Heart right ventricle (tissue), 16 donors: ENCODE results near the gene COL26A1. TPM values are rescaled to one million over a fixed set of nuclear protein-coding genes. Genes with fewer than 3 reads are reported as not detected.

Experiments used
- ATAC-seq, 8 donors: fragments of 200-7000 bp; cut with Tn5 transposase; one replicate each; pipeline ENCODE4 v1.9.1; 2020; ENCODE audit warnings: mild to moderate bottlenecking in 8 of 8, moderate library complexity in 8 of 8, moderate number of reproducible peaks in 1 of 8
- DNase-seq, 2 donors: peaks; one replicate each; pipeline ENCODE4 v3.0.0-alpha.2; 2020
- H3K27ac ChIP-seq, 10 donors: fragments of 200-600 bp; sonication (generic) in 2 of 10; one replicate each; pipeline versions ENCODE4 v1.5.0 to v1.8.0; 2020 to 2022; ENCODE audit warnings: mild to moderate bottlenecking in 3 of 10
- H3K27me3 ChIP-seq, 7 donors: fragments of 200-600 bp; one replicate each; pipeline ENCODE4 v1.8.0; 2021 to 2022; ENCODE audit warnings: mild to moderate bottlenecking in 2 of 7
- H3K36me3 ChIP-seq, 9 donors: fragments of 200-600 bp; sonication (generic) in 1 of 9; one replicate each; pipeline versions ENCODE4 v1.5.0 to v1.8.0; 2020 to 2022; ENCODE audit warnings: mild to moderate bottlenecking in 2 of 9
- H3K4me1 ChIP-seq, 9 donors: fragments of 200-600 bp; sonication (generic) in 1 of 9; one replicate each; pipeline versions ENCODE4 v1.5.0 to v1.8.0; 2020 to 2022; ENCODE audit warnings: mild to moderate bottlenecking in 4 of 9
- H3K4me3 ChIP-seq, 10 donors: fragments of 200-600 bp; sonication (generic) in 2 of 10; one replicate each; pipeline versions ENCODE4 v1.5.0 to v1.8.0; 2020 to 2022; ENCODE audit warnings: mild to moderate bottlenecking in 7 of 10, moderate library complexity in 2 of 10
- H3K9me3 ChIP-seq, 11 donors: fragments of 200-600 bp in 10 of 11; sonication (generic) in 2 of 11; one replicate each; pipeline versions ENCODE4 v1.5.0 to v1.8.0; 2013 to 2022; ENCODE audit warnings: mild to moderate bottlenecking in 2 of 11, control low read depth in 1 of 11, moderate library complexity in 1 of 11
- WGBS, 2 donors: extraction: QIAGEN DNeasy Blood & Tissue Kit; methylation state at CpG; one replicate each; pipeline ENCODE4 v1.1.7; 2013; ENCODE audit warnings: inconsistent platforms in 1 of 2; 5-methylcytosine and 5-hydroxymethylcytosine counted together
- intact Hi-C, 10 donors: fragments of 100-400 bp; cut with DNase I; formaldehyde crosslinking; loops; one replicate each; pipeline versions ENCODE4 v1.11.1 to v1.14.2; 2022
- long read RNA-seq, 3 donors: library from polyadenylated mRNA; unstranded; transcript quantifications; one replicate each; pipeline ENCODE4 v2.0.0, GENCODE V29; 2020 to 2021
- polyA plus RNA-seq, 2 donors: library from polyadenylated mRNA; stranded (reverse); fragments of 200-250 nt; gene quantifications; one replicate each; pipeline ENCODE4 v1.2.3, GENCODE V29; 2013
- total RNA-seq, 10 donors: library from RNA; stranded (reverse); fragmentation: NEBNext Ultra II Directional in 3 of 10; extraction: Animal tissue kit (Norgen Biotek cat#: 25700) in 3 of 10; gene quantifications; one replicate each; pipeline versions ENCODE4 v1.2.1 to v1.2.4, GENCODE V29; 2021 to 2023
- TF ChIP-seq, protein P1 (sequence below), 9 donors: fragments of 200-600 bp; sonication (generic) in 2 of 9; IDR thresholded peaks; one replicate each; pipeline versions ENCODE4 v1.5.0 to v1.8.0; 2021 to 2022; ENCODE audit warnings: antibody characterized with exemption in 9 of 9, mild to moderate bottlenecking in 5 of 9, moderate library complexity in 1 of 9
- donor health status: Arrhythmogenic right ventricular cardiomyopathy.
- donor health status: ischemic (EF 13 %, LVEDD 7.1; RV severe dilation, severe dysfunction).
- donor health status: healthy with polysubstance abuse.
- donor health status: DM: no; HTN: yes; CAD: no.
- donor health status: DM: no; HTN: no; CAD: no.
- donor health status: ischemic (EF 25% LVEDD 6.9; RV normal size, moderate dysfunction).
- donor health status: ischemic (EF 25% LVEDD 5.7; RV mildly dilated, moderate dysfunction).
- donor health status: healthy.
- donor health status: DM: yes; HTN: yes; CAD: no.
- donor health status: Ischemic cardiomyopathy.
- donor health status: ischemic (EF 35%, LVEDD 5.7; RV mildly dilated, moderate dysfunction).
- donor health status: nonischemic (EF 11% LVEDD 7.7; RV severe dilation, severe dysfunction).
- donor health status: DM: yes; HTN: yes; CAD: no.
- donor health status: PGD.
- donor health status: ischemic (EF 29% LVEDD 5.4; RV normal size, mild dysfunction).
- donor health status: nonischemic (EF 23%, LVEDD 6.1; RV moderate dilation, normal function).

Gene COL26A1
- under 1 TPM in 1 of 10 donors, not detected in 9; 0.50 TPM for total RNA-seq
- polyA plus RNA-seq = under 1 TPM in 1 of 2 donors, not detected in 1; 0.07 TPM
- long read RNA-seq, donor 1 = 0 reads
- long read RNA-seq, donor 2 = 0 reads
- long read RNA-seq, donor 3 = 0 reads

DNA sequence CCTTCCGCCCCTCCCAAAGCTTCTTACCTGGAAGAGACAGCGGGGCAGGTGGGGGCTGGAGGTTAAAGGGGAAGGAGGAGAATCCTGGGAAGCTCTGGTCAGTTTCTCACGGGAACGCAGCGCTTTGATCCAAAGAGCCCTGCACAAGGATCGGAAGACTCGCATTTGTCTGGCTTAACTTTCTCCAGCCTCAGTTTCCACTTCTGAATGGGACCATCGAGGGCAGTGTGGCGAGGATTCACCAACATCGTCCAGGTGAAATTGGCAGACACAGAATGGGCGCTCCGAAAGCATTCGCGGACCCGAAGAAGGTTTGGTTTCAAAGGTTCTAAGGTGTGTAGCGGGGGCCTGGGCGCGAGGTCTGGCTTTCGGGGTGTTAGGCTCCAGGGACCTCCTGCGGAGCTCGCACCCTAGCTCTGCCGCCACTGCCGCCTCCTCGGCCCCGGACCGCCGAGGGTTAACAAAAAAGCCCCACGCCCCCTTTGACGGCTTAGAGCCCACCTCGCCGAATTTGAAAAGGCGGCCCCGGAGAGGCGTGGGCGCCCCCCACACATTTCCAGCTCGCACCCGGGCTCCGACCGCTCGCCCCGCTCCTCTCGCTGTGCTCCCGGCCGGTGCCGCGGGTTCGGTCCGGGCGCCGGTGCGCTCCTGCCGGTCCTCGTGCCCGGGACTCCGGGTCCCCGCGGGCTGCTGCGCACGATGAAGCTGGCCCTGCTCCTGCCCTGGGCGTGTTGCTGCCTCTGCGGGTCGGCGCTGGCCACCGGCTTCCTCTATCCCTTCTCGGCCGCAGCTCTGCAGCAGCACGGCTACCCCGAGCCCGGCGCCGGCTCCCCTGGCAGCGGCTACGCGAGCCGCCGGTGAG, at the start of gene COL26A1:
Gene COL26A1, plus strand, starts transcription at position 542 of the 862 bp plus-strand sequence. Its CDS starts 158 bp downstream, at position 700.
- no peaks in the 10 kb centered on the region for H3K9me3 ChIP-seq
- no peaks in the 10 kb centered on the region for H3K36me3 ChIP-seq
- TF ChIP-seq, protein P1, sequence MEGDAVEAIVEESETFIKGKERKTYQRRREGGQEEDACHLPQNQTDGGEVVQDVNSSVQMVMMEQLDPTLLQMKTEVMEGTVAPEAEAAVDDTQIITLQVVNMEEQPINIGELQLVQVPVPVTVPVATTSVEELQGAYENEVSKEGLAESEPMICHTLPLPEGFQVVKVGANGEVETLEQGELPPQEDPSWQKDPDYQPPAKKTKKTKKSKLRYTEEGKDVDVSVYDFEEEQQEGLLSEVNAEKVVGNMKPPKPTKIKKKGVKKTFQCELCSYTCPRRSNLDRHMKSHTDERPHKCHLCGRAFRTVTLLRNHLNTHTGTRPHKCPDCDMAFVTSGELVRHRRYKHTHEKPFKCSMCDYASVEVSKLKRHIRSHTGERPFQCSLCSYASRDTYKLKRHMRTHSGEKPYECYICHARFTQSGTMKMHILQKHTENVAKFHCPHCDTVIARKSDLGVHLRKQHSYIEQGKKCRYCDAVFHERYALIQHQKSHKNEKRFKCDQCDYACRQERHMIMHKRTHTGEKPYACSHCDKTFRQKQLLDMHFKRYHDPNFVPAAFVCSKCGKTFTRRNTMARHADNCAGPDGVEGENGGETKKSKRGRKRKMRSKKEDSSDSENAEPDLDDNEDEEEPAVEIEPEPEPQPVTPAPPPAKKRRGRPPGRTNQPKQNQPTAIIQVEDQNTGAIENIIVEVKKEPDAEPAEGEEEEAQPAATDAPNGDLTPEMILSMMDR (IDR thresholded peaks at IDR 0.05) = no peak
- 12 to 17% methylated on average over 72 to 76 of the region's 76 CpGs for WGBS, 2 donors
- H3K27me3 ChIP-seq = peaks cover 0 to 63% (median 41%) of the 10 kb centered on the region in 7 donors
- peaks cover 0 to 21% (median 16%) of the 10 kb centered on the region in 9 donors for H3K4me1 ChIP-seq
- DNase-seq = peak; percentile 10 to 35
- intact Hi-C loops = loop anchor here (5.0 to 10.0 kb wide), 5 partner anchors 50 to 180 kb away; no protein-coding TSS in a partner anchor
- peak; percentile 42 to 80 (median 72) for ATAC-seq
- H3K27ac ChIP-seq = peak within 1 kb of the TSS in 1 of 10 donors; percentile 43
- H3K4me3 ChIP-seq = peak within 1 kb of the TSS; percentile 48 to 64 (median 58)

DNA sequence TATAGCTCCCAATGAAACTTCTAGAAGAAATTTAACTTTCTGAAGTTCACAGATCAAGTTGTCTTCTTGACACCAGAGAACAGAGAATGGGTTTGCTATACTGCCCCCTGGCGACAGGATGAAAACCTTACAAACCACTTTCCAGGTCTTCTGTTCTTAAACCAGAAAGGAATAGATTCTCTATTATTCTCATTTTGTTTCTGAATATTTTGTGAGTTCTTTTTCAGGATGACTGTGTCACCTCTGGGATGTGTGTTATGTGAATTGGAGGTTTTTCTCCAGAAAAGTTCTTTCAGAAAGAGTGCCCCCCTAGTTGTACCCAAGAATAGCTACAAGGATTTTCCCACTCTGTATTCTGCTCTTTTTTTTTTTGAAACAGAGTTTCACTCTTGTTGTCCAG, 47.3 kb upstream of the COL26A1 start:
- peaks cover 0 to 50% (median 6%) of the 10 kb centered on the region in 9 donors for H3K36me3 ChIP-seq
- intact Hi-C loops = no loop called here
- H3K27me3 ChIP-seq = peaks cover 0 to 4% (median 0%) of the 10 kb centered on the region in 7 donors
- ATAC-seq (no peak), DNase-seq (no peak)
- TF ChIP-seq, protein P1 (IDR thresholded peaks at IDR 0.05) = peak; percentile 27 to 74 (median 63)
- H3K4me1 ChIP-seq = no peaks in the 10 kb centered on the region
- H3K4me3 ChIP-seq = no peak overlapping the region
- H3K27ac ChIP-seq = no peak overlapping the region
- peaks cover 0 to 15% (median 5%) of the 10 kb centered on the region in 11 donors for H3K9me3 ChIP-seq
- WGBS, 2 donors = 0 to 6% methylated on average over 1 of the region's 1 CpG

DNA sequence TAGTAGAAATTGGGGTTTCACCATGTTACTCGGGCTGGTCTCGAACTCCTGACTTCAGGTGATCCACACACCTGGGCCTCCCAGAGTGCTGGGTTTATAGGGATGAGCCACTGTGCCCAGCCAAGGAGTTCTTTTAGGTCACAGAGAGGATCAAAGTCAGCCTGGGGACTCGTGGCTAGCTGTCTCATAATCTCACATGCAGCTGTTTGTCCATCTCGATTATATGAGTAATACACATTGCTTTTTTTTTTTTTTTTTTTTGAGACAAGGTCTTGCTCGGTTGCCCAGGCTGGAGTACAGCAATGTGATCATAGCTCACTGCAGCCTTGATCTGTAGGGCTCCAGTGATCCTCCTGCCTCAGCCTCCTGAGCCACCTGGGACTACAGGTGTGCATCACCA, 43.3 kb upstream of the COL26A1 start:
- peaks cover 0 to 18% (median 12%) of the 10 kb centered on the region in 9 donors for H3K4me1 ChIP-seq
- H3K9me3 ChIP-seq = no peaks in the 10 kb centered on the region
- DNase-seq = no peak
- H3K4me3 ChIP-seq = no peak overlapping the region
- WGBS, 2 donors = 73 to 76% methylated on average over 5 of the region's 5 CpGs
- intact Hi-C loops = no loop called here
- no peak overlapping the region for H3K27ac ChIP-seq
- TF ChIP-seq, protein P1 (IDR thresholded peaks at IDR 0.05) = no peak
- no peak for ATAC-seq
- H3K27me3 ChIP-seq = no peaks in the 10 kb centered on the region
- peaks cover 0 to 46% (median 6%) of the 10 kb centered on the region in 9 donors for H3K36me3 ChIP-seq
